ENCODE data around the gene SLC38A2.

GRCh38 chr12:46357438-46358324 lies 14.9 kb downstream of the SLC38A2 start:
- no peak for TF ChIP-seq CTCF (IDR thresholded peaks at IDR 0.05)
- no peak for TF ChIP-seq ZFX (IDR thresholded peaks at IDR 0.05; ENCODE audit: borderline replicate concordance)
